NCI-H526 (cell line): ENCODE measurements around the gene WFDC9.
"Not testable (repeated sequence)": the region's sequence is repeated elsewhere in the genome, so short reads cannot be mapped to it uniquely, and the experiment has no call there.

Experiments used
- DNase-seq, 2 experiments: peaks; one replicate each; lab custom pipeline; 2025; lab: John Stamatoyannopoulos, UW

The WFDC9 gene

DNA sequence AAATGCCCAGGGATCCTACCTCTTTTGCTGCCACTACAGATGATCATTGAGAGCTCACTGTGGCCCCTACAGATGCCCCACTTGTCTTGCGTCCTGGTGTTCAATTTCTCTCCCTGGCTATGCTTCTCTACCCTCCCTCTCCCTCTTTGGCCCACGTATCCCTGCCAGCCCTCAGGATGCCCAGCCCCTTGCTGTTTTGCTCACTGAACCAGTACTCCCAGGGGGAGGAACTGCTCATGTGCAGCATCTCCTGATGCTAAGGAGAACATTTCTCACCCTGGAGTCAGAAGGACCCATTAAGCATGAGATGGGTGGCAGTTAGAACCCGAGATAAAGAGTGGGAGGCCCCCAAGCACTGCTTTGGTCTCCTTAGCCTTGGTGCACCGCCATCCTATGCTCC lies at the start of gene WFDC9:
Gene WFDC9, minus strand, starts transcription at position 101 of the 400 bp plus-strand sequence. CDS start 21,103 bp downstream, outside the sequence.
- no peak for DNase-seq

DNA sequence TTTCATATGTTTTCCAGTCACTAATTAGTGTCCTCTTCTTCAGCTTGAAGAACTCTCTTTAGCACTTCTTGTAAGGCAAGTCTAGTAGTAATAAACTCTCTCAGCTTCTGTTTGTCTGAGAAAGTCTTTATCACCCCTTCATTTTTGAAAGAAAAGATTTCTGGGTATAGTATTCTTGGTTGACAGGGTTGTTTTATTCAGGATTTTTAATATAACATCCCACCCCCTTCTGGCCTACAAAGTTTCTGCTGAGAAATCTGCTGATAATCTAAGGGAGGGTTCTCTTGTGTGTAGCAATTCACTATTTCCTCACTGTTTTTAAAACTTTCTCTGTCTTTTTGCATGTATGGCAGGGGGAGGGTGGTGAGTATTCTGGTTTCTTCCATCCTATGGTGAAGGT lies 48.6 kb upstream of the WFDC9 start:
- DNase-seq: no peak

DNA sequence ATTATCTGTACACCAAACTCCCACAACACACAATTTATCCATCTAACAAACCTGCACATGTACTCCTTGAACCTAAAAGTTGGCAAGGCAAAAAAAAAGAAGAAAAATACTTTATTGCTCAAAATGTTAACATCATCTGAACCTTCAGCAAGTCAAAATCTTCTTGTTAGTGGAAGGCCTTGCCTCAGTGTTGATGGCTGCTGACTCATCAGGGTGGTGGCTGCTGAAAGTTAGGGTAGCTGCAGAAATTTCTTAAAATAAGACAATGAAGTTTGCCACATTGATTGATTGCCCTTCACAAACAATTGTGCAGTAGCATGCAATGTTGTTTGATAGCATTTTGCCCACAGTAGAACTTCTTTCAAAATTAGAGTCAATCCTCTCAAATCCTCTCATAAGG lies 41.7 kb upstream of the WFDC9 start:
- DNase-seq: no peak

DNA sequence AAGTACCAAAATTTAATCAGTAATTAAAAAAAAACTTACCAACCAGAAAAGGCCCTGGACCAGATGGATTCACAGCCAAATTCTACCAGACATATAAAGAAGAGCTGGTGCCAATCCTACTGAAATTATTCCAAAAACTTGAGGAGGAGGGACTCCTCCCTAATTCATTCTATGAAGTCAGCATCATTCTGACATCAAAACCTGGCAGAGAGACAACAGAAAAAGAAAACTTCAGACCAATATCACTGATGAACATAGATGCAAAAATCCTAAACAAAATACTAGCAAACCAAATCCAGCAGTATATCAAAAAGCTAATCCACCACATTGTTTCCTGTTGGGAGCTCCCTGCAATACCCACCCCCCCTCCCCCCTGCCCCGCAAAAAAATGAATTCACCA lies 39.1 kb upstream of the WFDC9 start, which contains the start of gene WFDC11:
Gene WFDC11, minus strand, starts transcription at position 101 of the 400 bp plus-strand sequence. CDS start 19,639 bp downstream, outside the sequence.
- no peak for DNase-seq

DNA sequence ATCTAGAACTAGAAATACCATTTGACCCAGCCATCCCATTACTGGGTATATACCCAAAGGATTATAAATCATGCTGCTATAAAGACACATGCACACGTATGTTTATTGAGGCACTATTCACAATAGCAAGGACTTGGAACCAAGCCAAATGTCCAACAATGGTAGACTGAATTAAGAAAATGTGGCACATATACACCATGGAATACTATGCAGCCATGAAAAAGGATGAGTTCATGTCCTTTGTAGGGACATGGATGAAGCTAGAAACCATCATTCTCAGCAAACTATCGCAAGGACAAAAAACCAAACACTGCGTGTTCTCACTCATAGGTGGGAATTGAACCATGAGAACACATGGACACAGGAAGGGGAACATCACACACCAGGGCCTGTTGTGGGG lies 26.0 kb upstream of the WFDC9 start:
- not testable (repeated sequence) for DNase-seq

DNA sequence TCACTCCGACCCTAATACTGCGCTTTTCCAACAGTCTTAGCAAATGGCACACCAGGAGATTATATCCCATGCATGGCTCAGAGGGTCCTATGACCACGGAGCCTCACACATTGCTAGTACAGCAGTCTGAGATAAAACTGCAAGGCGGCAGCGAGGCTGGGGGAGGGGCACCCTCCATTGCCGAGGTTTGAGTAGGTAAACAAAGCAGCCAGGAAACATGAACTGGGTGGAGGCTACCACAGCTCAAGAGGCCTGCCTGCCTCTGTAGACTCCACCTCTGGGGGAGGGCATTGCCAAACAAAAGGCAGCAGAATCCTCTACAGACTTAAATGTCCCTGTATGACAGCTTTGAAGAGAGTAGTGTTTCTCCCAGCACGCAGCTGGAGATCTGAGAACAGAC lies 20.6 kb upstream of the WFDC9 start:
- peak; percentile 21 to 55 for DNase-seq

DNA sequence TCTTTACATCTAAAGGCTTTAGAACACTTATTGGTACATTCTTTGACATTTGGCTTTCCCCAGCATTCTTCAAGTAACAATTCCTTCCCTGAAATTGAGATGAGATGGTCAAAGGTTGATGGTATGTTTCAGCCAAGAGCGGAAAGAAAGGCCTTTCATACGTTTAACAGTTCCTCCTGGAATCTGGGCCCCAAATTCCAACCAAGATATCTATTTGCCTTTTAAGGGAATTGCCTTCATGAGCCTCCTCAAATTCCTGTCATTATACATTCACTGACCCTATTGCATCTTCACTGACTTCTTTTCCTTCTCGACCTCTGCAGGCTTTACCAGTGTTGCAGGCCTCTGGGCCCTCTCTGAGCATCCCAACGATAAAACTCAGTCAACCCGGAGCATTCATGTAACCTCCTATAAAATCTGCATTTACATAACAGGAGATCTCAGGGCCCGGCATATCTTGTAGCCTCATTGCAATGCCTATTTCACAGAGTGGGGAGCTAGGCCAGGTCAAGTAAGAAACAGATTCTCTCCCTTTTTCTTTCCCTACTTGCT lies 18.3 kb upstream of the WFDC9 start:
- DNase-seq: no peak

DNA sequence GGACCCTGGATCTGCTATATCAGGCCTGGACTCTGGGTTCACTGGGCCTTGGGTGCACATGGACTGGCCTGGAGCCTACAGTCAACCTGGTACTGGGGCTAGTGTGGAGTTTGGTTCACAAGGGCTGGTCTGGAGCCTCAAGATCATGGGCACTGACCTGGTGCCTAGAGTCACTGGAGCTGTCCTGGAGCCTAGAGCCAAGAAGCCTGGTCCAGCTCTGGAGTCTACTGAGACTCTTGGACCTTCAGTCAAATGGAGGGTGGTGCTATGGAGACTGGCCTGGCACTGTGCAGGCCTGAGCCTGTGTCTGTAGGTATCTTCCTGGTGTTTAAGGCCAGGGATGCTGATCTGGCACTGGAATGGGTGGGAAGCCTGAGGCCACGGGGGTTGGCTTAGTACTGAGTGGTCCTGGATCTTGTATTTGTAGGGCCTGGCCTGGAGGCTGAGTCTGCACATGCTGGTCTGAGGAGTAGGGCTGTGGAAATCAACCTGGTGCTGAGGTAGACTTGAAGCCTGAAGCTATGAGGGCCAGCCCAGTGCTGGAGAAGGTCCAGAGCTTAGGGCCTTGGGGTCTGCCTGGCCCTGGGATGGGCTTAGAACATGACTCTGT lies 16.5 kb upstream of the WFDC9 start:
- DNase-seq: no peak

DNA sequence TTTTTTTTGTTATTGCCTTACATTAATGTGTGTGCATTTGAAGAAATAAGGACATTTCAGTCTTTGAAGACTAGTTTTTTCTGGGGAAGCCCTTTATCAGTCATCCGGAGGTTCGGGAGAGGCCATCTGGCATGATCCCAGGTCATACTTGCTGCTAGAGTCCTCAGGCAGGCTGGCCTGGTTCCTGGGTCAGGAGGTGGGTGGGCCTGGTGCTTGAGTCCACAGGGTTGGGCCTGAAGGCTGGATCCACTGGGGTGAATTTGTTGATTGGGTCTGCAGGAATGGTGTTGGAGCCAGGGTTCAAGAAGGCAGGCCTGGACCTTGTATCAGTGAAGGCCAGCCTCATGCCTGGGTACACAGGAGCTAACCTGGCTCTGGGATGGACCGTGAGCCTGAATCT lies 15.8 kb upstream of the WFDC9 start:
- no peak for DNase-seq

DNA sequence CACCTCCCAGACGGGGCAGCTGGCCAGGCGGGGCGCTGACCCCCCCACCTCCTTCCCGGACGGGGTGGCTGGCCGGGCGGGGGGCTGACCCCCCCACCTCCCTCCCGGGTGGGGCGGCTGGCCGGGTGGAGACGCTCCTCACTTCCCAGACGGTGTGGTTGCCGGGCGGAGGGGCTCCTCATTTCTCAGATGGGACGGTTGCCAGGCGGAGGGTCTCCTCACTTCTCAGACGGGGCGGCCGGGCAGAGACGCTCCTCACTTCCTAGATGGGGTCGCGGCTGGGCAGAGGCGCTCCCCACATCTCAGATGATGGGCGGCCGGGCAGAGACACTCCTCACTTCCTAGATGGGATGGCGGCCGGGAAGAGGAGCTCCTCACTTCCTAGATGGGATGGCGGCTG lies 14.8 kb upstream of the WFDC9 start:
- not testable (repeated sequence) for DNase-seq

DNA sequence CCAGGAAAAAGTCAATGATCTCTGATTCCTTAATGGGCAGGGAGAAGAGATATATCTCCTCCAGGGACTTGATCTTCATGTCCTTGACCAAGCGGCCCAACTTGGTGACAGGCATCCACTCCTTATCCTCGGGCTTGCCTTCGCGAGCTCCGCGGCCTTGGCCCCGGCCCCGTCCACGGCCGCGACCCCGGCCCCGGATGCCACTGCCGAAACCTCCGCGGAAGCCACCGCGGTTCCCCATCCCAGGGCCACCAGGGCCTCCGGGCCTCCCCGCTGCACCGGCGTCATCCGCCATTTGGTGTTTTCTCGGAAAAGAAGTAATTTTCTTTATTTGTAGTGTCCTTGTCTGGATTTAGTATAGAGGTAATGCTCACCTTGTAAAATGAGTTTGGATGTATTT lies 10.0 kb upstream of the WFDC9 start:
- not testable (repeated sequence) for DNase-seq

DNA sequence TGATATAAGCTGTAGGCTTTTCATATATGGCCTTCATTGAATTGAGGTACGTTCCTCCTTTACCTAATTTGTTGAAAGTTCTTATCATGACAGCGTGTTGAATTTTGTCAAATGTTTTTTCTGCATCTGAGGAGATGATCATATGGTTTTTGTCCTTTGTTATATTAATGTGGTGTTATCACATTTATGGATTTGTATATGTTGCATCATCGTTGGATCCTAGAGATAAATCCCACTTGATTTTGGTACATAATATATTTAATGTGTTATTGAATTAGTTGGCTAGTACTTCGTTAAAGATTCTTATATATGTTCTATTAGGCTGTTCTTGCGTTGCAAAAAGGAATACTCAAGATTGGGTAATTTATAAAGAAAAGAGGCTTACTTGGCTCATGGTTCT lies 8.6 kb upstream of the WFDC9 start:
- DNase-seq: no peak

DNA sequence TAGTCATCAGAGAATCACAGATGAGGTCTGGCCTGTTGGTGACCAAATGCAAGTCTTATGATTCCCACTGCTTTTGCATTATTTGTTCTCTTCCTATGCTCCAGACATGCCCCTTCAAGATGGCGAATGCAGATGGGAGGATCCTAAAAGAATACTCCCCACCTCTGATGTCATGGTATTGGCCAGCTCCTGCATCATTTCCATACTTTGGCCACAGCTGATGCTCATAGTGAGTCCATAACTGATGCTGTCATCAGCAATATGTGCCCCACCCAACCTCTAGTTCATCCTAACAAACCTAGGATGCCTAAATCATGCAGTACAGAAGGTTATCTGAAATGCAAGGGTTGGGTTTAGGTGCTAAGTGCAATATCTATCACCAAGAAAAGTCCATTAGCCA lies 5.4 kb upstream of the WFDC9 start:
- no peak for DNase-seq

DNA sequence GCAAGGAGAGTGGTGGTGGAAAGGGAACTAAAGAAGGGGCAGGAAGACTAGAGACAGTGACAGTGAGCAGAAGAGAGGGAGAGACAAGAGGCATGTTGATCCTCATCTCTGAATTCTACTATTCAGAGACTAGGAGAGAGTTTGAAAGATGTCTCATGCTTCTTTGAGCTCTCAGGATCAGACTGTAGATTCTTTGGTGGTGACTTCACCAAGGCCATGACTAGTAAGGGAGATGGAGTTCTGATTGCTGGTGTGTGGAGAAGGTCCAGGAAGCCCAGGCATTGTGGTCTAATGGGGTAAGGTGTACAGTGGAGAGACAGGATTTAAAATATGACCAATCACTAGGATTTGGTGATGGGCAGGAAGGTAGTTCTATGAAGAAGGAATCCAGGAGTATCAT lies 713 bp downstream of the WFDC9 start:
- DNase-seq: no peak

DNA sequence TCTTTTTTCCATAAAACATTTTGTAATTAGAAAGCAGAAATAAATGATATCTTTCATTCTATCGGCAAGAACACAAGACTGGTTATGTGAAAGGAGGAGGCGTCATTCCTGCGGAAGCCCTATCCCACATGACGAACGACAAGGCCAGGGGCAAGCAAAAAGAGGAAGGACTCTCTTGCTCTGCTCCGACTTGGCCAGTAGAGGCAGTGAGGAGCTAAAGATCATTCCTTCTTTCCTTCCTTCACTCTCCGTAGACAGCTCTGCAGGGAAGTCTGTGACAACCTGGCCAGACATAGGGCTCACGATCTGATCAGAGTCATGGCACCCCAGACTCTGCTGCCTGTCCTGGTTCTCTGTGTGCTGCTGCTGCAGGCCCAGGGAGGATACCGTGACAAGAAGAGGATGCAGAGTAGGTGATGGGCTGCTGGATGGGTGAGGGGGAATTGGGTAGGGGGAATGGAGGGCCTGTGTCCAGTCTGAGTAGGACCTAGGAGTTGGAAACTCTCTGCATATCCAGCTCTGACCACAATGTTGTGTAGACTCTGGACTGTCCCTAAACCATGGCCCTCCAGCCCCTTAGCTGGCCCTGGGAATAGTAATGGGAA lies 1.5 kb downstream of the WFDC9 start, which contains the start of gene WFDC10A:
Gene WFDC10A, plus strand, starts transcription at position 244 of the 605 bp plus-strand sequence. Its CDS starts 75 bp downstream, at position 319.
- DNase-seq: peak; percentile 37 to 73

DNA sequence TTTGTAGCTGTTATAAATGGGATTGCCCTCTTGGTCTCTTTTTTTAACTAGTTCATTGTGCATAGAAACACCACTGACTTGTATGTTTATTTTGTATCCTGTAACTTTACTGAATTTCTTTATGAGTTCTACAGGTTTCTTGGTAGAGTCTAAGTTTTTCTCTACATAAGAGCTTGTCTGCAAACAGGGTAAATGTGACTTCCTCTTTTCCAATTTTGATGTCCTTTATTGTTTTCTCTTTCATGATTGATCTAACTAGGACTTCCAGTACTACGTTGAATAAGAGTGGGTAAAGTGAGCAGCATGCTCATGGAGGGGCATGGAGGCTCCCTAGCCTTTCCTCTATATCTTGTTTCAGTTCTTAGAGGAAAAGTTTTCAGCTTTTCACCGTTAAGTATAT lies 4.5 kb downstream of the WFDC9 start:
- no peak for DNase-seq

DNA sequence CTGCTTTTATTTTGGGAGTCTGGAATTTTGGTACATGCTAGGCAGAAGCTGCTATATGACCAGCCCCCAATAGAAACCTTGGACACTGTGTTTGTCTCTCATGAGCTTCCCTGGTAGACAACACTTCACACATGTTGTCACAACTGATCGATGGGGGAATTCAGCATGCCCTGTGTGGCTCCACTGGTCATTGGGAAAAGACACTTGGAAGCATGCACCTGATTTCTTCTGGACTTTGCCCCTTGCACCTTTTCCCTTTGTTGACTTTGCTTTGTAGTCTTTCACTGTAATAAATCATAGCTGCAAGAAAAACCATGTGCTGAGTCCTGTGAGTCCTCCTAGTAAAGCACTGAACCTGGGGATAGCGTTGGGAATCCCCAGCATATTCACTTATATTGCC lies 9.5 kb downstream of the WFDC9 start:
- peak; percentile 12 to 38 for DNase-seq

DNA sequence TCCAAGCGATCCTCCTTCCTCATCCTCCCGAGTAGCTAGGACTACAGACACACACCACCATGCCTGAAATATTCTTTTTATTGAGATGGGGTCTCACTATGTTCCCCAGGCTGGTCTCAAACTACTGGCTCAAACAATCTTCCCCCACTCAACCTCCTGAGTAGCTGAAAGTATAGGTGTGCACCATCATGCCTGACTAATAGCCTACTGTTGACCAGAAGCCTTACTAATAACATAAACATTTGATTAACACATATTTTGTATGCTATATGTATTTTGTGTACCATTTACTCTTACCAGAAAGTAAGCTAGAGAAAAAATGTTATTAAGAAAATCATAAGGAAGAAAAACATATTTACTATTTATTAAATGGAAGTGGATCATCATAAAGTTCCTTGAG lies 13.5 kb downstream of the WFDC9 start:
- no peak for DNase-seq

DNA sequence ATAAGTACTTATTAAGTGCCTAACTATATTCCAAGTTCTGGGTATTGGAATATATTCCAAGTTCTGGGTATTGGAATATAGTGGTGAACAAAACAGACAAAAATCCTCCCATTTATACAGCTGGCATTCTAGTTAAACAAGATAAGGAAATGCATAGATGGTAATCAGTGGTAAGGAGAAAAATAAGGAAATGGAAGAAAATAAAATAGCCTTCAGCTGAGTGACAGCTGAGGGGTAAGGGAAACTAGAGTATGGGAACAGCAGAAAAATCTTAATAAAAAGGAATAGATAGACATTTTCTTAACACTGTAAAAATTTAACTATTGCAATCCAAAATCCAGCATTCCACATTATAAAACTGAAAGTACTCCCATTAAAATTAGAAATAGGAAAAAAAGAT lies 18.8 kb downstream of the WFDC9 start:
- no peak for DNase-seq

DNA sequence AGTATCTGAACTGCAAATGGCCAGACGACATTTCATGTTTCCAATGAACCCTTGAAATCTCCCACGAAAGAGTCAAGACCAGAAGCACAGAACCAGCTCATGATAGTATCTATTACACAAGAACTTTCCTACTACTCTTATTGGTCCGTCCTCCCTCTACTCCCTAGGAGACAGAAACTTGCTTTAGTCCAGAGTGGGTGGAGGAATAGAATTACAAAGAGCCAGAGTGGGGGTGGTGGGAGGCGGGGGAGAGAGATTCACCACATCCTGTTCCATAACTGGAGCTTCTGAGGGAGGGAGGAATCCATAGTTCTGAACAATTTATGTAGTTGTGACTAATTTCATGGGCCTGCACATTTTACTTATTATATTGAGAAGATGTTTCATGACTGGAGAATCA lies 20.0 kb downstream of the WFDC9 start:
- DNase-seq: no peak

DNA sequence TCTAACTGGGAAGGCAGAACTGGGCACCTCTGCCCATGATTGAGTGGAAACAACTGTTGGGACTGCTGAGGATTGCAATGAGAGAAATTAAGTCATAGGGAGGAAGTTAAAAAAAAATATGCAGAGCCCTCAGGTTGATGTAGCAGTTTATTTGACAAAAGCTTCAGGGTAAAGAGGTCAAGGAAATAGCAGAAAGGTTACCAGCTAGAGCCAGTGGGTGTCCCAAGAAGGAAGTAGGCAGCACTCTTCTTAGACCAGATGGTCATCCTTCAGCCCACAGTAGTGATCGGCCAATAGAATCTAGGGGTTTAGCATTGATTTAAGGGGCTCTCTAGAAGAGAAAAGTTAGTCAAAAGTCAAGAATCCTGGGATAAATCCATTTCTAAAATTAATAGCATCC lies 23.3 kb downstream of the WFDC9 start:
- DNase-seq: no peak

DNA sequence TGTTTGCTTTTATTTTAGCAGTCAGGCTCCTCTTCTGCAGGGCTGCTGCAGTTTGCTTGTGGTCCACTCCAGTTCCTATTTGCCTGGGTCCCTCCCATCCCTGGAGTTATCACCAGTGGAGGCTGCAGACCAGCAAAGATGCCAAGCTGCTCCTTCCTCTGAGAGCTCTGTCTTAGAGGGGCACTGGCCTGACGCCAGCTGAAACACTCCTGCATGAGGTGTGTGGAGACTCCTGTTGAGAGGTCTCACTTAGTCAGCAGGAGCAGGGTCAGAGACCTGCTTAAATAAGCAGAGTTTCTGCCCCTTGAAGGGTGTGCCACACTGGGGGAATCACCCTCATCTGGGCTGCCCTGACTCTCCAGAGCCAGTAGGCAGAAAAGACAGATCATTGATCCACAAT lies 35.8 kb downstream of the WFDC9 start:
- no peak for DNase-seq

DNA sequence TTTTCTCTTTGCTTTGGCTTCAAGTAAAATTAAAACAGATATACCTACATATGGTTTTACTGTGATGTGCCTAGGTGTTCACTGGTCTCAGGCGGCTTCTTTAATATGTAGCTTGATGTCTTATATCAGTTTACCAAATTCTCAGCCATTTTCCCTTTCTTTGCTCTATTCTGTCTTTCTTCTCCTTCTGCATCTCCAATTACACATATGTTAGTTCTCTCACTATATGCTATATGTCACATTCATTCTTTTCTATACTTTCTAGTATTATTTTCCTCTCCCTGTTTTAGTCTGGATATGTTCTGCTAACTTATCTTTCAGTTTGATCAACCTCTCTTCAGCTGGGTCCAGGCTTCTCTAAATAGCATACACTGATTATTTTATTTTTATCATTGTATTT lies 37.6 kb downstream of the WFDC9 start:
- no peak for DNase-seq
